ENCODE results near the gene KHK.
"Not testable (repeated sequence)": the region's sequence is repeated elsewhere in the genome, so short reads cannot be mapped to it uniquely, and the experiment has no call there.

KHK gene

GRCh38 chr2:27099334-27099955 is 12.9 kb downstream of the KHK start:
- no peak for DNase-seq

GRCh38 chr2:27100036-27100435 is 13.5 kb downstream of the KHK start:
- no peak for DNase-seq

- DNase-seq: no peak
Measured at GRCh38 chr2:27102329-27102728, 15.8 kb downstream of the KHK start.

GRCh38 chr2:27105981-27106380 is 19.4 kb downstream of the KHK start:
- DNase-seq: no peak

GRCh38 chr2:27108221-27108620 is 21.6 kb downstream of the KHK start:
- no peak for DNase-seq

GRCh38 chr2:27109083-27109482 is 22.5 kb downstream of the KHK start:
- DNase-seq: no peak

GRCh38 chr2:27110603-27111352 is 24.2 kb downstream of the KHK start:
- DNase-seq: not testable (repeated sequence)

- DNase-seq: not testable (repeated sequence)
Measured at GRCh38 chr2:27111392-27112078, 25.0 kb downstream of the KHK start.

- DNase-seq: no peak
Measured at GRCh38 chr2:27115519-27115918, 28.9 kb downstream of the KHK start.

GRCh38 chr2:27117995-27118524 is 31.5 kb downstream of the KHK start:
- DNase-seq: no peak

- peak in 1 of 2 experiments; percentile 37 for DNase-seq
Measured at GRCh38 chr2:27118525-27119329, 32.2 kb downstream of the KHK start, which contains the start of gene CGREF1. Gene CGREF1 (minus strand): TSS chr2:27119128. CDS start chr2:27104366, 14,762 bp downstream.

GRCh38 chr2:27119330-27119670 is 32.7 kb downstream of the KHK start:
- DNase-seq: not testable (repeated sequence)

GRCh38 chr2:27121906-27122305 is 35.3 kb downstream of the KHK start:
- DNase-seq: no peak

GRCh38 chr2:27122791-27123190 is 36.2 kb downstream of the KHK start:
- DNase-seq: no peak

- peak in 1 of 2 experiments; percentile 52 for DNase-seq
Measured at GRCh38 chr2:27123302-27124150, 37.0 kb downstream of the KHK start, which contains the start of gene ABHD1. Gene ABHD1 (plus strand): TSS chr2:27123815. CDS start chr2:27123949, 134 bp downstream.

GRCh38 chr2:27125104-27125503 is 38.5 kb downstream of the KHK start:
- no peak for DNase-seq

GRCh38 chr2:27126252-27126710 is 39.7 kb downstream of the KHK start:
- DNase-seq: no peak

- no peak for DNase-seq
Measured at GRCh38 chr2:27127883-27128667, 41.5 kb downstream of the KHK start.

GRCh38 chr2:27128668-27129571 is 42.3 kb downstream of the KHK start:
- DNase-seq: no peak

- no peak for DNase-seq
Measured at GRCh38 chr2:27130396-27130795, 43.8 kb downstream of the KHK start.
